Smooth muscle cell (in vitro differentiated cells): ENCODE results near the gene MX1. TPM values are rescaled to one million over a fixed set of nuclear protein-coding genes. Genes with fewer than 3 reads are reported as not detected.

Experiments
- DNase-seq: peaks from one replicate; lab custom pipeline; 2025; ENCODE audit not compliant: unreplicated experiment; lab: John Stamatoyannopoulos, UW
- H2AFZ ChIP-seq: fragments of 200-600 bp; sonication (generic); 2 replicates; pipeline ENCODE4 v1.6.0; 2016; ENCODE audit warnings: antibody characterized with exemption, low read depth, mild to moderate bottlenecking
- H3F3A ChIP-seq: fragments of 200-600 bp; sonication (generic); 2 replicates; pipeline ENCODE4 v1.6.0; 2017; ENCODE audit warnings: antibody characterized with exemption, low read depth
- H3K27ac ChIP-seq: fragments of 200-600 bp; sonication (generic); 2 replicates; pipeline ENCODE4 v1.5.1; 2016; ENCODE audit warnings: low read depth, mild to moderate bottlenecking
- H3K27me3 ChIP-seq: fragments of 200-600 bp; sonication (generic); 2 replicates; pipeline ENCODE4 v1.6.1; 2016; ENCODE audit warnings: low read depth, mild to moderate bottlenecking
- H3K36me3 ChIP-seq: fragments of 200-600 bp; sonication (generic); 2 replicates; pipeline ENCODE4 v1.5.1; 2016; ENCODE audit warnings: low read depth
- H3K4me1 ChIP-seq: fragments of 200-600 bp; sonication (generic); 2 replicates; pipeline ENCODE4 v1.5.1; 2016; ENCODE audit warnings: low read depth
- H3K4me2 ChIP-seq: fragments of 200-600 bp; sonication (generic); 2 replicates; pipeline ENCODE4 v1.6.0; 2016; ENCODE audit warnings: mild to moderate bottlenecking
- H3K4me3 ChIP-seq: fragments of 200-600 bp; sonication (generic); 2 replicates; pipeline ENCODE4 v1.5.1; 2016; ENCODE audit warnings: mild to moderate bottlenecking
- H3K79me2 ChIP-seq: fragments of 200-600 bp; sonication (generic); 2 replicates; pipeline ENCODE4 v1.6.0; 2016; ENCODE audit warnings: low read depth, mild to moderate bottlenecking
- H3K9ac ChIP-seq: fragments of 200-600 bp; sonication (generic); 2 replicates; pipeline ENCODE4 v1.6.0; 2016; ENCODE audit warnings: low read depth
- H3K9me3 ChIP-seq: fragments of 200-600 bp; sonication (generic); replicated peaks from 2 replicates; pipeline ENCODE4 v1.5.1; 2016; ENCODE audit warnings: low read depth
- H4K20me1 ChIP-seq: fragments of 200-600 bp; sonication (generic); 2 replicates; pipeline ENCODE4 v1.6.0; 2016; ENCODE audit warnings: low read depth
- WGBS: methylation state at CpG from one replicate; pipeline ENCODE4 v1.1.7; 2016; ENCODE audit warnings: low lambda C conversion rate; 5-methylcytosine and 5-hydroxymethylcytosine counted together
- polyA plus RNA-seq: library from polyadenylated mRNA; unstranded; fragments of >200 nt; fragmentation: Nextera tagmentation; extraction: Ambion mirVana; gene quantifications from 2 replicates; pipeline ENCODE4 v1.2.1, GENCODE V29; 2016
- total RNA-seq: library from RNA; depleted of rRNA; stranded (reverse); fragments of >200 nt; gene quantifications from 2 replicates; pipeline ENCODE4 v1.2.3, GENCODE V29; 2014
- TF ChIP-seq, protein P1 (sequence below): fragments of 200-600 bp; sonication (generic); IDR thresholded peaks from 2 replicates; pipeline ENCODE4 v1.5.1; 2017; ENCODE audit warnings: borderline replicate concordance, mild to moderate bottlenecking, antibody characterized with exemption; ENCODE audit not compliant: insufficient read depth, poor library complexity, severe bottlenecking

The MX1 gene
- total and polyA plus RNA-seq, 2 experiments from 2014 or later, result 1.3 to 3.5 TPM

DNA sequence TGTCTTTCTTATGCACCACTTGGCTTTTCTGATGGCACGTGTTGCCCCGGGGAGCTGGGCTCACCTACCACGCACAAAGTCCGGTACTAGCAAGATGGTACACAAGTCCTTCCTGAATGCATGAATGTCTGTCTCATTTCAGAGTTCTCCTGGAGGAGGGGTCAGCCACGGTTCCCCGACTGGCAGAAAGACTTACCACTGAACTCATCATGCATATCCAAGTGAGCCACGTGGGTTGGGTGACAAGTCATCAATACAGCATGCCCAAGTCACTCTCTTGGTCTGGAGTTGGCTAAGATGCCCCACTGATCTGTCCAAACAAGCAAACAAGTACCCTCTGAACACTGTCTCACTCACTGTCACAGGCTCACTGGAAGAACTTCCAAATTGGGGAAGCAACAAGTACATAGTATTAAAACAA is 28.6 kb upstream of the MX1 start:
- no peaks in the 10 kb centered on the region for H3K4me1 ChIP-seq
- H3K27ac ChIP-seq, result no peak overlapping the region
- no peak overlapping the region for H3K9ac ChIP-seq
- no peak overlapping the region for H2AFZ ChIP-seq
- no peaks in the 10 kb centered on the region for H4K20me1 ChIP-seq
- no peak overlapping the region for H3K4me2 ChIP-seq
- WGBS, result 92% methylated on average over 7 of the region's 7 CpGs
- H3K79me2 ChIP-seq, result no peaks in the 10 kb centered on the region
- H3F3A ChIP-seq, result no peaks in the 10 kb centered on the region
- no peak overlapping the region for H3K4me3 ChIP-seq
- H3K9me3 ChIP-seq, result no peaks in the 10 kb centered on the region
- no peaks in the 10 kb centered on the region for H3K27me3 ChIP-seq
- TF ChIP-seq, protein P1, sequence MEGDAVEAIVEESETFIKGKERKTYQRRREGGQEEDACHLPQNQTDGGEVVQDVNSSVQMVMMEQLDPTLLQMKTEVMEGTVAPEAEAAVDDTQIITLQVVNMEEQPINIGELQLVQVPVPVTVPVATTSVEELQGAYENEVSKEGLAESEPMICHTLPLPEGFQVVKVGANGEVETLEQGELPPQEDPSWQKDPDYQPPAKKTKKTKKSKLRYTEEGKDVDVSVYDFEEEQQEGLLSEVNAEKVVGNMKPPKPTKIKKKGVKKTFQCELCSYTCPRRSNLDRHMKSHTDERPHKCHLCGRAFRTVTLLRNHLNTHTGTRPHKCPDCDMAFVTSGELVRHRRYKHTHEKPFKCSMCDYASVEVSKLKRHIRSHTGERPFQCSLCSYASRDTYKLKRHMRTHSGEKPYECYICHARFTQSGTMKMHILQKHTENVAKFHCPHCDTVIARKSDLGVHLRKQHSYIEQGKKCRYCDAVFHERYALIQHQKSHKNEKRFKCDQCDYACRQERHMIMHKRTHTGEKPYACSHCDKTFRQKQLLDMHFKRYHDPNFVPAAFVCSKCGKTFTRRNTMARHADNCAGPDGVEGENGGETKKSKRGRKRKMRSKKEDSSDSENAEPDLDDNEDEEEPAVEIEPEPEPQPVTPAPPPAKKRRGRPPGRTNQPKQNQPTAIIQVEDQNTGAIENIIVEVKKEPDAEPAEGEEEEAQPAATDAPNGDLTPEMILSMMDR, result no peak
- H3K36me3 ChIP-seq, result no peaks in the 10 kb centered on the region
- no peak for DNase-seq

DNA sequence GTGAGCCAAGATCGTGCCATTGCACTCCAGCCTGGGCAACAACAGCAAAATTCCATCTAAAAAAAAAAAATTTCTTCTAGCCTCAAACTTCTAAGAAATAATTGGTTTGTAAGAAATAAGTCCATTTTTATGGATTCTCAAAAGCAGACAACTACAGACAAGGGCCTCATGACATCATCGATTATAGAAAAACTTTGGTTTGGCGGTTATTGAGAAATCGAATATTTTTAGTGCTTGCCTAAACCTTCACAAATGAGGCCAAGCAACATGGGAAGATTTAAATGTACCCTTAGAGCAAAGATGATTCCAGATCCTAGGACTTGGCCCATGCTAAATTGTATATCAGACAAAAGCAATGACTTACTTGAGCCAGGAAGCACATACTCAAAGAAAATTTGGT is 27.8 kb upstream of the MX1 start:
- TF ChIP-seq, protein P1, result no peak
- Histone ChIP-seq H3K4me3 (no peak overlapping the region), H4K20me1 (no peaks in the 10 kb centered on the region), H3K4me1 (no peaks in the 10 kb centered on the region), H3K27me3 (no peaks in the 10 kb centered on the region), H3K9me3 (no peaks in the 10 kb centered on the region), H3K4me2 (no peak overlapping the region), H3K36me3 (no peaks in the 10 kb centered on the region), H3K9ac (no peak overlapping the region), H2AFZ (no peak overlapping the region), H3K79me2 (no peaks in the 10 kb centered on the region), H3K27ac (no peak overlapping the region), H3F3A (no peaks in the 10 kb centered on the region)
- WGBS, result 93% methylated on average over 4 of the region's 4 CpGs
- DNase-seq, result no peak

DNA sequence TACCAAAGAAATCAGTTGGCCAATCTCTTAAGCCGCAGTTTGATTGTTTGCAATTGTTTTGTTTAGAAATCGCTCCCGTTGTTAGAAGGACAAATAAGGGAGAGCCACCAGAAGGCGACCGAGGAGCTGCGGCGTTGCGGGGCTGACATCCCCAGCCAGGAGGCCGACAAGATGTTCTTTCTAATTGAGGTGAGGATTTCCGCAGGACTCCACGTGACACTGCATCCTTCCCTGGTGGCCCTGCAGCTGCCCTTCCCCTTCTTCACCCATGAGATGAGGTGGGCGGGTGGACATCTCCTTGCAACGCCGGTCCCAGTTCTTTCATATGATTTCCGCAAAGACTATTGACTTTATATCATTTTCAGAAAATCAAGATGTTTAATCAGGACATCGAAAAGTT is 27.2 kb upstream of the MX1 start:
- WGBS, result 96% methylated on average over 16 of the region's 16 CpGs

More for the DNA sequence above, 27.2 kb upstream of the MX1 start:
- Histone ChIP-seq H3K9me3 (no peaks in the 10 kb centered on the region), H3K4me3 (no peak overlapping the region), H3K4me2 (no peak overlapping the region), H3K9ac (no peak overlapping the region), H3K27me3 (no peaks in the 10 kb centered on the region), H2AFZ (no peak overlapping the region), H4K20me1 (no peaks in the 10 kb centered on the region), H3K4me1 (no peaks in the 10 kb centered on the region), H3F3A (no peaks in the 10 kb centered on the region), H3K79me2 (no peaks in the 10 kb centered on the region), H3K27ac (no peak overlapping the region), H3K36me3 (no peaks in the 10 kb centered on the region)
- TF ChIP-seq, protein P1, result no peak
- DNase-seq, result no peak
